ENCODE measurements around the gene PASK. TPM values are rescaled to one million over a fixed set of nuclear protein-coding genes. Genes with fewer than 3 reads are reported as not detected.

PASK gene
- polyA plus RNA-seq, 1 donor (not counting 4 experiments of a cell fraction or from before 2014, with no cell fraction given) = 4.3 TPM

GRCh38 chr2:241103176-241103595 is 46.1 kb downstream of the PASK start:
- peaks cover 23% of the 10 kb centered on the region for H3K79me2 ChIP-seq (ENCODE audit: control insufficient read depth, insufficient read depth, low read length)
- H3K36me3 ChIP-seq (ENCODE audit: control insufficient read depth in 2 of 2, extremely low read depth in 1 of 2, insufficient read depth in 2 of 2, low read length in 2 of 2) = peaks cover 8 to 9% of the 10 kb centered on the region in 2 experiments
- dilution Hi-C loops (cut with MboI; ENCODE audit: extremely low pct_ligation_motif_present, low sequenced_read_pairs) = no loop called here
- DNase-seq (ENCODE audit: low read depth, low spot score) (no peak), FAIRE-seq (no peak)
- peak overlapping the region; percentile 70 for H2AFZ ChIP-seq (ENCODE audit: control insufficient read depth, low read length)
- H3K4me3 ChIP-seq (ENCODE audit: control insufficient read depth in 2 of 3, extremely low read depth in 1 of 3, insufficient read depth in 2 of 3, low read depth in 1 of 3, low read length in 3 of 3) = peak overlapping the region; percentile 89 to 91 (median 90)
- TF ChIP-seq CTCF (optimal IDR thresholded peaks at IDR 0.05 in 1 of 3, IDR thresholded peaks at IDR 0.05 in 1 of 3, conservative IDR thresholded peaks at IDR 0.05 in 1 of 3; ENCODE audit: extremely low read depth in 1 of 3, insufficient read depth in 2 of 3, low read length in 3 of 3) (no peak), EZH2 (IDR thresholded peaks at IDR 0.05; ENCODE audit: low read length) (no peak)
- no peaks in the 10 kb centered on the region for H3K4me1 ChIP-seq (ENCODE audit: control insufficient read depth, extremely low read depth, insufficient read depth, low read length)
- peak overlapping the region; percentile 80 for H3K9ac ChIP-seq (ENCODE audit: control insufficient read depth, extremely low read depth, insufficient read depth, low read length)
- no peaks in the 10 kb centered on the region for H3K9me3 ChIP-seq (ENCODE audit: control insufficient read depth, low read depth, low read length)
- peak overlapping the region; percentile 64 for H3K27ac ChIP-seq (ENCODE audit: control insufficient read depth, insufficient read depth, low read length)
- H3K9me1 ChIP-seq (ENCODE audit: control insufficient read depth, extremely low read depth, insufficient read depth, low read length) = no peaks in the 10 kb centered on the region
- peaks cover 3% of the 10 kb centered on the region for H4K20me1 ChIP-seq (ENCODE audit: control insufficient read depth, extremely low read depth, insufficient read depth, low read length)
- peak overlapping the region; percentile 83 for H3K4me2 ChIP-seq (ENCODE audit: control insufficient read depth, extremely low read depth, insufficient read depth, low read depth, low read length)
- no peaks in the 10 kb centered on the region for H3K27me3 ChIP-seq (ENCODE audit: control insufficient read depth, extremely low read depth, insufficient read depth, low read length)

- no peaks in the 10 kb centered on the region for H3K4me1 ChIP-seq (ENCODE audit: control insufficient read depth, extremely low read depth, insufficient read depth, low read length)
- no peaks in the 10 kb centered on the region for H3K27me3 ChIP-seq (ENCODE audit: control insufficient read depth, extremely low read depth, insufficient read depth, low read length)
- DNase-seq (ENCODE audit: low read depth, low spot score) (no peak), FAIRE-seq (peak; percentile 5)
- H3K9me3 ChIP-seq (ENCODE audit: control insufficient read depth, low read depth, low read length) = no peaks in the 10 kb centered on the region
- dilution Hi-C loops (cut with MboI; ENCODE audit: extremely low pct_ligation_motif_present, low sequenced_read_pairs) = no loop called here
- peaks cover 3% of the 10 kb centered on the region for H4K20me1 ChIP-seq (ENCODE audit: control insufficient read depth, extremely low read depth, insufficient read depth, low read length)
- H3K9ac ChIP-seq (ENCODE audit: control insufficient read depth, extremely low read depth, insufficient read depth, low read length) = peak within 1 kb of the TSS; percentile 80
- no peaks in the 10 kb centered on the region for H3K9me1 ChIP-seq (ENCODE audit: control insufficient read depth, extremely low read depth, insufficient read depth, low read length)
- H3K79me2 ChIP-seq (ENCODE audit: control insufficient read depth, insufficient read depth, low read length) = peaks cover 25% of the 10 kb centered on the region
- TF ChIP-seq EZH2 (IDR thresholded peaks at IDR 0.05; ENCODE audit: low read length) (no peak), CTCF (optimal IDR thresholded peaks at IDR 0.05 in 1 of 3, IDR thresholded peaks at IDR 0.05 in 1 of 3, conservative IDR thresholded peaks at IDR 0.05 in 1 of 3; ENCODE audit: extremely low read depth in 1 of 3, insufficient read depth in 2 of 3, low read length in 3 of 3) (no peak)
- H3K27ac ChIP-seq (ENCODE audit: control insufficient read depth, insufficient read depth, low read length) = peak within 1 kb of the TSS; percentile 64
- H2AFZ ChIP-seq (ENCODE audit: control insufficient read depth, low read length) = peak within 1 kb of the TSS; percentile 94
- H3K4me3 ChIP-seq (ENCODE audit: control insufficient read depth in 2 of 3, extremely low read depth in 1 of 3, insufficient read depth in 2 of 3, low read depth in 1 of 3, low read length in 3 of 3) = peak within 1 kb of the TSS; percentile 89 to 91 (median 90)
- peaks cover 8 to 11% of the 10 kb centered on the region in 2 experiments for H3K36me3 ChIP-seq (ENCODE audit: control insufficient read depth in 2 of 2, extremely low read depth in 1 of 2, insufficient read depth in 2 of 2, low read length in 2 of 2)
- H3K4me2 ChIP-seq (ENCODE audit: control insufficient read depth, extremely low read depth, insufficient read depth, low read depth, low read length) = peak within 1 kb of the TSS; percentile 83
Measured at GRCh38 chr2:241102239-241102803, 47.0 kb downstream of the PASK start, which contains the start of gene MTERF4. Gene MTERF4 (minus strand): TSS chr2:241102287. CDS start chr2:241102273, 14 bp downstream.
